Inflammatory macrophage treated with lipopolysaccharide for 1 hour (primary cell): Measurements from ENCODE around the gene CST9.

Source experiments
- DNase-seq, 2 donors: peaks; one replicate each; pipeline ENCODE4 v3.0.0-alpha.2; 2020 to 2022

CST9 gene

GRCh38 chr20:23605867-23606651, at the start of gene CST9:
Gene CST9, minus strand, starts transcription at chr20:23605917. Its CDS starts 53 bp downstream, at chr20:23605864.
- no peak for DNase-seq

DNA sequence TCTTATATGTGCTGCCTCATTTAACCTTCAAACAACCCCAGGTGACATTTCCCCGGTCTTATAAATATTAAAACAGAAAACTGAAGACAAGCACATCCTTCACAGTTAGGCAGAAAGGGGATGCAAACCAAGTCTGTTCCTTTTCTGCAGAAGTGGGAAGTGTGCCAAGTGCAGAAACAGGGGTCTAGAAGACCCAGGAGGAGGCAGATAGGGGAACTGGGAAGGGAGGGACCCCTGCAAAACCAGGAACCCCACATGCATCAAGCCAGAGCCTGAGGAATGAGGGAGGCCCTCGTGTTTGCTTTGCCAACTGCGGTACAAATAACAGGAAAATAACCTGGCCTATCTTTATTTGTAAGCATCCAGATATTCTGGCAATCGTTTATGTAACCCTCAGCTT, 49.0 kb upstream of the CST9 start:
- DNase-seq = no peak

GRCh38 chr20:23654000-23654399, 48.3 kb upstream of the CST9 start:
- no peak for DNase-seq

DNA sequence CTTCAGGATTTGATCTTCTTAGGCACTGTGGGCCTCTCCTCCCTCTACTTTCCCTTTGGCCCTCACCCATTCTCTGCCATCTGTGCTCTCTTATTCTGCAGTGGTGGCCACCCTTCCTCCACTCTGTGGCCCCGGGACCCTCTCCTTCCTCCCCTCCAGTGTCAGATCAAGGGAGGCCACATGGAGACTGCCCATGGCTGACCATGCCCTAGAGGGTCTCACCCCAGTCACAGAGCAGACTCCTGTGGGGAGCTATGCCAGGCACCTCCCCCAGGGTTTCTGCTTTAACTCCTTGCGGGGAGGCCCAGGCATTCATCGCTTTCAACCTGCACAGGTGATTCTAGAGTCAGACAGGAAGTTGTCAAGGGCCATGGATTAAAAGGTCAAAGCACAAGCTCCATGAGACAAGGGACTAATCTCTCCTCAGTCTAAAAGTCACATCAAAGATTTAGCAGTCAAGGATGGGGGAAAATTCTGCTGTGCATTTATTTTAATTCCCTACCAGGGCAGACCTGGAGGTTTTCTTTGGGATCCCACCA, 47.8 kb upstream of the CST9 start:
- DNase-seq = no peak

DNA sequence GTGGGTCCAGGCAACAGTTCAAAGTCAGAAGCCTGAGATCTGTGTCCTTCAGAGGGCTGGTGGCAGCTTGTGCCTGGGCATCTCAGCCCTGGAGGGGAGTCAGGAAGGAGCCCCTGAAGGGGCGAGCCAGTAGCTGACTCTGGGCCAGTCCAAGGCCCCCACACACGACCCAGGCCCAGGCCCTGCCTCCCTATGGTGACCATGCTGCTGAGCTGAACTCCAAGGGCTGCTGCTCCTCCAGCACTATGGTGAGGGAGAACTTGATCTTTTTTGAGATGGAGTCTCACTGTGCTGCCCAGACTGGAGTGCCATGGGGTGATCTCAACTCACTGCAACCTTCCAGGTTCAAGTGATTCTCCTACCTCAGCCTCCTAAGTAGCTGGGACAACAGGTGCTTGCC, 47.2 kb upstream of the CST9 start:
- DNase-seq = no peak

DNA sequence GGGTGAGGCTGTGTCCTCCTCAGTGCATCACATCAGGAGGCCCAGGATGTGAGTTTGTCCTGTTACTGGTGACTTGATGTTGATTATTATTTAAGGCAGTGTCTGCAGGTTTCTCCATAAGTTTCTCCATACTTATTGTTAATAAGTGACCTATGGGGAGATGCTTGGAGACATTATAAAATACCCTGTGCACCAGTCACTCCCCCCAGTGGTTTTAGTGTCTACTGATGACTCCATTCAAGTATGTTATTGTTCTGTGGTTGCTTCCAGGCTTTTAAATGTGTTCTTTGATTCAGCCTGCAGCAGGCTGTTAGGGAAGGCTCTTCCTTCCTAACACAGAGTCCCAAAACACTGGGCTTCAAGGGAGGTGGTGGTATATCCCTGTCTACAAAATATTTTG, 46.7 kb upstream of the CST9 start:
- DNase-seq = no peak

DNA sequence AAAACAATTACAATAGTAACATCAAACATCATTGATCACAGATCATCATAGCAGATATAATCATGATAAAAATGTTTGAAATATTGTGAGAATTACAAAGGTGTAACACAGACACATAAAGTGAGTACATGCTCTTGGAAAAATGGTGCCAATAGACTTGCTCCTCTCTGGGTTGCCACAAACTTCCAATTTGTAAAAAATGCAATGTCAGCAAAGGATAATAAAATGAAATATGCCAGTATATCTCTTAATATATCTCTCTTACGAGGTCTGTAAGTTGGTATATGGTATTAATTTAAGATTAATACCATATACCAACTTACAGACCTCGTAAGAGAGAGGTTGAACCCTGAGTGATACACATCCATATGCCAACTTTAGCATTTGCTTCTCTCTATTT, 45.4 kb upstream of the CST9 start:
- no peak for DNase-seq

- DNase-seq = no peak
Measured at GRCh38 chr20:23649830-23650417, 44.2 kb upstream of the CST9 start.

DNA sequence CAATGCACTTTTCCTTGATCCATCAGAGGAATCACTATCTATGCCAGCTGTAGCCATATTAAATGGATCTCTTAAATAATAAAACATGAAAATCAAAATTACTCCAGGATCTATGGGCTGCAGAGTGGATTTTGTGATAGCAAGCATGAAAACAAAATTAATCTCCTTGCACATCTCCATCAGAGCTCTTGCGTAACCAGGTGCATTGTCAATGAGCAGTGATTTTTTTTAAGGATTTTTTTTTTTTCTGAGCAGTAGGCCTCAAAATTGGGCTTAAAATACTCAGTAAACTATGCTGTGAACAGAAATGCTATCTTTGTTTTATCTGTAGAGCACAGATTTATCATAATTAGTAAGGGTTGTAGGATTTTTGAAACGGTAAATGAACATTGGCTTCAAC, 43.5 kb upstream of the CST9 start:
- DNase-seq = no peak

DNA sequence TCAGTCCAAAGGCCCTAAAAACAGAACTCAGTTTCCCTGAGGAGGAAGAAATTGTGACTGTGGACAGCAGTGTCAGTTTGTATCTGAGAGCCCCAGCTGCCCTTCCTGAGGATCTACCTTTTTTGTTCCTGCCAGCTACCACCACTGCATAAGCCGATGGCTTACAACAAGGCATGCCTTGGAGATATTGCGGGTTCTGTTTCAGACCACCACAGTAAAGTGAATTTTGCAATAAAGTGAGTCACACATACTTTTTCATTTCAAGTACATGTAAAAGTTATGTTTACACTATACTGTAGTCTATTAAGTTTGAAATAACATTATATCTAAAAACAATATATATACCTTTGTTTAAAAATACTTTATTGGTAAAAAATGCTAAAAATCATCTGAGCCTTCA, 41.6 kb upstream of the CST9 start:
- no peak for DNase-seq

DNA sequence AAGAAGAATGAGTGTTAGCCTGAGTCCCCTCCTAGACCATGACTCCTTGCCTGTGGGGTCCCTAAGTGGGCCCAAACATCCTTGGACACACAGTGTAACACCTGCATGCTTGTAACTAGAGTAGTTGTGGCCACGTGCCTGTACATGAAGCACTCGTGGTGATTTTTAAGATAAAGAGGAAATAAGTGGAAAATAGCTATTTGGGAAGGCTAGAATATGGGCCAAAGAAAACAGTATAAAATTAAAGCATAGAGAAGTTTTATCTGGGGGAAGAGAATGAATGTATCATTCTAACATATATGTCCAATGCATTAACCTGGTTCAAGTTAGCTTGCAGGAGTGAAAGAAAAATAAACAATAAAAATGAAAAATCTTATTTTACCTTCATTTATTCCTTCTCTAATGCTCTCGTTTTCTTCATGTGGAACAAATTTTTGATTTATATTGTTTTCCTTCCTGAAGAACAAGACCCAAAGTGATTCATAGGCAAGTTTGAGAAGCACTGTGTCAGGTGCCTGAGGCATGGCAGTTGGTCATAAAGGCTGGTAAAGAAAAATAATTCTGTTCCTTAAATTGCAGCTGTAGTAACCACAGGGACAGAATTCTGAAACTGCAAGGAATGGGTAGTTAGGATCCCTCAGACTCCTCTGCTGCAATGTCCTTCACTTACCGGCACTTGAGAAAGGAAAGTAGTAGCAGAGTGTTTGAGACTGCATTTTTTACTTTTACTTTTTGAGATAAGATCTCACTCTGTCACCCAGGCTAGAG, 40.6 kb upstream of the CST9 start:
- peak; percentile 25 to 56 for DNase-seq

DNA sequence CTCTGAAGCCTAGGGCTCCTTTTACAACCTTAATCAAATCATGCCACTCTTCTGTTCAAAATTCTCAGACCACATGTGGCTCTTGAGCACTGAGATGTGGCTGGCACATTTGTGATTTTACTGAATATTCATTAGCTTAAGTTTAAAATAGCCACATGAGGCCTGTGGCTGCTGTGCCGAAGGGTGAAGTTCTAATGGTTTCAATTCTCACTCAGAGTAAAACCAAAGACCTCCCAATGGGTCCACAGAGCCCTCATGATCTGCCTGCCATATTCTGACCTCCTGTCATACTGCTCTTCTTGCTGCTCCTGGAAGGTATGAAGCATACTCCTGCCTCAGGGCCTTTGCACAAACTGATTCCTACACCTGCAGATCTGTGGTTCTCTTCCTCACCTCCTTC, 39.9 kb upstream of the CST9 start:
- no peak for DNase-seq

GRCh38 chr20:23644164-23644563, 38.4 kb upstream of the CST9 start:
- DNase-seq = no peak

DNA sequence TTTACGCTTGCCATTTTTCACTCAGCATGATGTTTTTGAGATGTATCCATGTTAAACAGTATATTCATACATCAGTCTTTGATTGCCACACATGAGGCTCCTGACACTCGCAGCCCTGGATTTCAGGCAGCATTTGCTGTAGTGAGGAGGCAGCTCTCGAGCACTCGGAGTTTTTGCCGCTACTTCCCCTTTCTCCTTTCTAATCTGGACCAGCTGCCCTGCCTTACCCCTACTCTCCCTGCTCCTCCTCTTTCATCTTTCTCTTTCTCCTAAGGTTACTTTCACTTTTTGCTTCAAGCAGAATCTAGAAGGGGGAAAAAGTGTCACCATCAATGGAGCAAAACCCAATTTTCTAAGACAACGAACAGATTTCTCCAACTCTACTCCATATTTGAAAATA, 37.9 kb upstream of the CST9 start:
- DNase-seq = peak; percentile 59

DNA sequence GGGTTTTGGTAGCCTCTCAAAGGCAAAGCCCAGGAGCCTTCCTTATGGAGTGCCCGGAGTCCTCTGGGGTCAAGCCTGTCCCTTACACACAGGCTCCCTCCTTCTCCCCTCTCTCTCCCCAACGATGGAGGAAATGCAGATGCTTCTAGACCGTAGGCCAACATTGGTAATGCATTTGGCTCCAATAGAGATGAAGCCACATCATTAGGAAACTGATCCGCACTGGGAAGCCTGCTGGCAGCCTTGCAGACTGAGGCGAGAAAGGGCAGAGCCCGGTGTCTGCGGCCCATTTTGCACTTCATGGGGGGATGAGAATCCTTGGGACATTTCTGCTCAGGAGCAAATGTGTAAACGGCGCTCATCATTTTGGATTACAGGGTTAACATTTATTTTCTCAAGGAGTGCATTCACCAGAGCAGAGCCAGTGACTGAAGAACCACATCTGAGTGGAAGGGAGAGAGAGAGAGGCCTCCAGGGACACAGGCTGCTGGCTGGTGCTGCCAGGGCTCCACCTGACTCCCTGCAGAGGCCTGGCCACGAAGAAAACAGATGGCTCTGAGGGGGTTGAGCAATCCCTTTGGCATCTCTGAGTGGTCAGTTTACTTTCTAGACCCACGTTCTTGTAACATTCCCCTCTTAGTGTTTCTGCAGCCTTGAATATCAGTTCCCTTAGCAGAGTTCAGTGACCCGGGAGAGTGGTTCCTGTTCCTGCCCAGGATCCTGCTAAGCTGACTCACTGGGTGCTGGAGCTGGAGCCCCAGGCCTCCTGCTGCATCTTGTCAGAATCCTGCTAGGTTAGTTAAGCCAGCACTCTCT, 36.4 kb upstream of the CST9 start:
- DNase-seq = peak; percentile 59

DNA sequence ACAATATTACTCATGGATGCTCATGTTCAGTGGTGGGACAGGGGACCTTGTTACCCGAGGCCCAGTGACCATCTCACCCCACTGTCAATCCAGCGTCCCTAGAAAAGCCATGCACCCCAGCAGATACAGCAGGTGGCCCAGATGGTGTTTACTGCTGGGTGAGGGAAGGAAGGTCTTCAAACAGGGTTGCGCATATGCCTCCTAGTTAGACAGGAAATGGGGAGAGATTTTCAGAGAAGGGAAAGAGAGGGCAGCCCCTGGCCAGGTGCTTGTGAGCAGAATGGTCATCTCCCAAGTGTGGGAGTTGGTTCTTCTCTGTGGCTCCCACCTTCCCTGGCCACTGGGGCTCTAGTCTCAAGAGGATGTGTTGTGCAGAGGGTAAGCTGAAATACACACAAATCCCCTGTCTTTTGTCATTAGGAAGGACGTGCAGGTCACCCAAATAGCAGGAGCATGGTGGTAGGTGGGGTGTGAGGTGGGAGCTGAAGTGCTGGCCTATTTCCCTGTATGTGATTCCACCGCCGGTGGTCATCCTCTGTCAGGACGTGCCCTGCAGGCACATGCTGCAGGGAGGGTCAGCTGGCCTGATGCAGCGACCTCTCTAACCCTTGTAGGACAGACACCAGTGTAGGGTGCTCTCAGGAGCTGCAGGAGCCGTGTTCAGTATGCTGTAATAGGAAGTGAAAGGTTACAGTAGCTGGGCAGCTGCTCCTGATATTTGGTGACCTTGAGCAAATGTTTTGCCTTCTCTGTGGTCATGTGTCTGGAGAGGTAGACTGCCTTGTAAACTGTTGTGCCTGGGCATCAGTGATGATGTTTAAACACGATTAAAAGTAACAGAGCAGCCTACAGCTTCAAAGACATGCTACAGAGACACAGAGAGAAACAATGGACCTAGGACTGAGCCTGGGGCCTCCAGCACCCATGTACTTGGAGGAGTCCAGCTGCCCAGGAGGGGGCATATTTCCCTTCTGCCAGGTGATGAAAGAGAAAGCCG, 35.3 kb upstream of the CST9 start:
- no peak for DNase-seq

DNA sequence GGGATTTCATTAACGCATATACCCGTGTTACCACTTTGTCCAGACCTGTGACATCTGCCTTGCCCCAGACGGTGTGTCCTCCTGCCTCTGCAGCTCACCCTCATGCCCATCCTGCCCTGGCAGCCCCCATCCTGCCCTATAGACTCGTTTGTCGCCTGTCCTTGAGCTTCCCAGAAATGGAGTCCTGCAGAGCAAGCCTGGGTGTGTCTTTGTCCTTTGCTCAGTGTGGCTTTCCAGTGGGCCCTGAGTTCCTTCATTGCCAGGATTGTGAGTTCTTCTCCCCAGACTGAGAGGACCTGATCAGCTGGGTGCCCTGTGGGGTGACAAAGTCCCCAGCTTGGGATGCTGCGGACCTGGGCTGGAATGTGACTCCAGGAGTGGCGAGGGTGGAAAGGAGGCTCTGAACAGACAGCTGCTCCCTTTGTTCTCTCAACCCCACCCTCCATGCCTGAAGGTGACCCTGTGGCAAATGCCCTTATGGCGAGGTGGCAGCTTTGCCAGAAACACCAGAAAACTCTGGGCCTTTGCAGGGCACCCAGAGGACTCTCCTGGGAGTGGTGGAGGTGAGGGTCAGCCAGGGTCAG, 34.4 kb upstream of the CST9 start:
- no peak for DNase-seq

DNA sequence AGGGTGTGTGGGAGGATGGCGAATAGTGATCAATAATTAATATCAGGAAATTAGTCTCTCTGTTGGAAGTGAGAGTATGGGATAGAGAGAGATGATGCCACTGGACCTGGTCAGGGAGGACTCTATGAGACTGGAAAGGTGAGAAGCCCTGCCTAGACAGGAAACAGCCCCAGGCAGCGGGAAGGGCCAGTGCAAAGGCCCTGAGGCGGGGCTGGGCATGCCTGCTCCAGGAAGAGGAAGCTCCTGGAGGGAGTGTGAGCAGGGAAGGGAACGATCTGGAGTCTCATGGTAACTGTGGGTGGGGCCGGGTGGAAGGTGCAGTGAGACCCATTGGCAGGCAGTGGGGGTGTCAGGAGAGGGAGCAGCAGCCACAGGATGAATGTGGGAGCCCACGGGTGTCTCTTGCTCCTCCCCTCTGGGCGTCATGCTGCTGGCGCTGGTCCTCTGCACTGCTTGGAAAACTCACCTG, 33.8 kb upstream of the CST9 start:
- DNase-seq = no peak

DNA sequence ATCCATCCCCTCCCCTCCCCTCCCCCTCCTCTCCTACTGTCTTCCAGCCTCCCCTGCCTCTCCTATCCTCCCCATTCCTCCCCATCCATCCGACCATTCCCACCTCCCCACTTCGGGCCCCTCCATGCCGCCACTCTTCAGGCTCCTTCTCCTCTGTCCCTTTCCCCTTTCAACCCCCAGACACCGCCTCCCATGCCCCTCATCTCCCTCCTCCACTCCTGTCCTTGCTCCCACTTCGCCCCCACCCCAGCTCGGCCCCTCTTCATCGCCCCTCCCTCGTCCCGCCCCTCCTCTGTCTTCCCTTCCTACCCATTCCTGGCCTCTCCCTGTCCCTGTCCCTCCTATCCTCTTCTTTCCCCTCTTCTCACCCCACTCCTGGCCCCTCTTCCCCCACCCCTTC, 32.6 kb upstream of the CST9 start:
- DNase-seq = no peak

GRCh38 chr20:23637282-23638221, 31.8 kb upstream of the CST9 start, which contains the start of gene CST3:
Gene CST3, minus strand, starts transcription at chr20:23637955. Its CDS starts 93 bp downstream, at chr20:23637862.
- DNase-seq = peak; percentile 56 to 65
